Bronchial epithelial cell (primary cell): Measurements from ENCODE around the gene EXOC3L1. TPM values are rescaled to one million over a fixed set of nuclear protein-coding genes. Genes with fewer than 3 reads are reported as not detected.

Experiments used
- DNase-seq: peaks from one replicate; pipeline ENCODE4 v3.0.0-alpha.2; 2010; ENCODE audit warnings: low read depth
- FAIRE-seq: peaks from 2 replicates; lab custom pipeline; 2011; peaks lifted over from hg19 to GRCh38; lab: Jason Lieb, UNC
- H3K27me3 ChIP-seq: 2 replicates; pipeline ENCODE4 v1.5.1; 2011; ENCODE audit warnings: low read length; ENCODE audit not compliant: control insufficient read depth, insufficient read depth
- H3K36me3 ChIP-seq: 2 replicates; pipeline ENCODE4 v1.5.1; 2011; ENCODE audit warnings: low read length; ENCODE audit not compliant: control insufficient read depth, insufficient read depth
- H3K4me3 ChIP-seq: 2 replicates; pipeline ENCODE4 v1.5.1; 2011; ENCODE audit warnings: mild to moderate bottlenecking, low read depth, low read length, control low read depth
- CTCF ChIP-seq: IDR thresholded peaks from 2 replicates; pipeline ENCODE4 v1.5.1; 2011; ENCODE audit warnings: mild to moderate bottlenecking, moderate library complexity, low read length, control low read depth, inconsistent platforms; ENCODE audit not compliant: insufficient read depth, severe bottlenecking
- total RNA-seq: library from RNA; depleted of rRNA; stranded (reverse); fragments of >200 nt; gene quantifications from 2 replicates; pipeline ENCODE4 v1.2.1, GENCODE V29; 2014

The EXOC3L1 gene
- total RNA-seq, 1 donor from 2014 or later = not detected

GRCh38 chr16:67179421-67180080, 10.4 kb downstream of the EXOC3L1 start:
- peak; percentile 35 for TF ChIP-seq CTCF
- FAIRE-seq (no peak), DNase-seq (peak; percentile 52)
- Histone ChIP-seq H3K4me3 (no peak overlapping the region), H3K36me3 (peaks cover 5% of the 10 kb centered on the region), H3K27me3 (no peaks in the 10 kb centered on the region)

GRCh38 chr16:67177743-67178699, 11.9 kb downstream of the EXOC3L1 start:
- Histone ChIP-seq H3K36me3 (peaks cover 5% of the 10 kb centered on the region), H3K27me3 (no peaks in the 10 kb centered on the region), H3K4me3 (peak overlapping the region; percentile 40)
- FAIRE-seq (no peak), DNase-seq (peak; percentile 92)
- peak; percentile 8 for TF ChIP-seq CTCF

- H3K36me3 ChIP-seq = peaks cover 5% of the 10 kb centered on the region
- no peak overlapping the region for H3K4me3 ChIP-seq
- no peak for FAIRE-seq
- no peaks in the 10 kb centered on the region for H3K27me3 ChIP-seq
- TF ChIP-seq CTCF = no peak
- no peak for DNase-seq
Measured at GRCh38 chr16:67176662-67177061, 13.3 kb downstream of the EXOC3L1 start.

- Histone ChIP-seq H3K36me3 (peaks cover 5% of the 10 kb centered on the region), H3K27me3 (no peaks in the 10 kb centered on the region), H3K4me3 (peak overlapping the region; percentile 34)
- FAIRE-seq (no peak), DNase-seq (no peak)
- TF ChIP-seq CTCF = no peak
Measured at GRCh38 chr16:67174706-67175231, 15.2 kb downstream of the EXOC3L1 start.

- peaks cover 5% of the 10 kb centered on the region for H3K36me3 ChIP-seq
- H3K27me3 ChIP-seq = no peaks in the 10 kb centered on the region
- peak overlapping the region; percentile 34 for H3K4me3 ChIP-seq
- DNase-seq (peak; percentile 86), FAIRE-seq (no peak)
- TF ChIP-seq CTCF = peak; percentile 50
Measured at GRCh38 chr16:67173808-67174705, 15.9 kb downstream of the EXOC3L1 start.
